HFF-Myc (cell line): Measurements from ENCODE around the gene CCDC28B.
A peak's percentile ranks its signal among the peaks of the same experiment; 100 is the strongest.

Source experiments
- DNase-seq: peaks from one replicate; pipeline ENCODE4 v3.0.0-alpha.2; 2011; ENCODE audit warnings: low read depth; ENCODE audit errors: extremely low read depth
- H3K4me3 ChIP-seq: replicated peaks from 2 replicates; pipeline ENCODE4 v1.5.1; 2011; ENCODE audit warnings: low read depth, mild to moderate bottlenecking, control low read depth, low read length
- CTCF ChIP-seq: IDR thresholded peaks from 2 replicates; pipeline ENCODE4 v1.5.1; 2012; ENCODE audit warnings: mild to moderate bottlenecking, low read depth, low read length, control low read depth; ENCODE audit errors: missing control alignments

CCDC28B gene

GRCh38 chr1:32199043-32199716 lies 1.2 kb upstream of the CCDC28B start:
- TF ChIP-seq CTCF, result no peak
- H3K4me3 ChIP-seq, result no peak overlapping the region; the same call in 1 of the 2 replicates
- no peak for DNase-seq

- DNase-seq, result no peak
- TF ChIP-seq CTCF, result no peak
- H3K4me3 ChIP-seq, result peak overlapping the region; percentile 57
Measured at GRCh38 chr1:32199717-32200072, 700 bp upstream of the CCDC28B start.

- TF ChIP-seq CTCF, result no peak
- DNase-seq, result no peak
- peak overlapping the region; percentile 57 for H3K4me3 ChIP-seq
Measured at GRCh38 chr1:32201011-32201855, 838 bp downstream of the CCDC28B start.

- peak overlapping the region; percentile 80 for H3K4me3 ChIP-seq
- no peak for TF ChIP-seq CTCF
- no peak for DNase-seq
Measured at GRCh38 chr1:32204943-32205361, 4.6 kb downstream of the CCDC28B start.

GRCh38 chr1:32205401-32206370 lies 5.3 kb downstream of the CCDC28B start, which contains the start of gene IQCC:
IQCC (plus strand) TSS chr1:32205671; CDS start chr1:32205682, 11 bp downstream.
- H3K4me3 ChIP-seq, result peak within 1 kb of the TSS; percentile 80
- no peak for TF ChIP-seq CTCF
- DNase-seq, result no peak

GRCh38 chr1:32208469-32208868 lies 8.1 kb downstream of the CCDC28B start:
- no peak overlapping the region for H3K4me3 ChIP-seq
- no peak for TF ChIP-seq CTCF
- DNase-seq, result no peak
